ENCODE measurements around the gene KCNJ5.

KCNJ5 gene

DNA sequence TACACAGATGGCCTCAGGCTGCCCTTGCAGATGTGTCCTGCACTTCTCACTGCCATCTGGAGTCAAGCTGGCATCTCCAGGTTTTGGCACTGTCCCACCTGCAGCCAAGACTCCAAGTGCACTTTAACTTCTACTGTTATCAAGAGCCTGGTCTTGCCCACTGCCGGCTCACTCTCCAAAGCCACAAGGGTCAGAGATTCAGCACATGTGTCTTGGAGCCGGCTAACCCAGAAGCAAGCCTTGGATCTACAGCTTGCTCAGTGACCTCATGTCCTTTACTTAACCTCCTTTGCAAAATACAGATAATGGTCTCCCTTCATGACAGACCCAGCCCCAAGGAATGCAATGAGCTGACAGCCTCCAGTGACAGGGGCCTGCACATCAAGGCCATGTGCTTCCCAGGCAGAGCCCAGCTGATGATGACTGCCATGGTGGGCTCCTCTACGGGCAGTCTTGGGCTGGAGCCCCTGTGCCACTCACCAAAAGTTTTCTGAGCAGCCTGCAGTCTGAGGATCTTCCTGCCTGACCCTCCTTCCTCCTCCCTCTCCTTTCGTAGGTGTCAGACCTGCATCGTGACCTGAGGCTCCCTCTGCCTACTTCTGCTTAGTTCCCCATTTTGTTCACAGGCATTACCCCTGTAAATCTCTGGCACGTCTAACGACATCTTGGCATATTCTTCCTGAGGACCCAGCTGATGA lies 42.5 kb downstream of the KCNJ5 start:
- no peak for DNase-seq (ENCODE audit: low read depth)

DNA sequence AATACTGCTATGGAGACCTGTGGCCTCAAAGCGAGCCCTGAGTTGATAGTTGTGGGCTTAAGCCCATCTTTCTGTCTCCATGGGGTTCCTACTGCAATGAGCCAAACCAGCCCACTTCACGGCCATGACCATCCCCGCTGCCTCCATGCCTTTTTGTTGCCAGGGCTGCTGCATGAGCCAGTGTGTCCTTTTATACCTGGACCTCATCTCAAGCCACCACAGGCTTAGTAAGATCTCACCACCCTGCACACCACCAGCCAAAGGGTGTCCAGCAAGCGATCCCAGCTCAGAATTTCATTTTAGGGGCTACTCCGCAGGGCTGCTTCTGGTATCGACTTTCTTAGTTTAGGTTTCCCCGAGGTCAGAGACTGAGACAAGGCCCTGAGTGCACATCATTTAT lies 43.2 kb downstream of the KCNJ5 start:
- no peak for DNase-seq (ENCODE audit: low read depth)

DNA sequence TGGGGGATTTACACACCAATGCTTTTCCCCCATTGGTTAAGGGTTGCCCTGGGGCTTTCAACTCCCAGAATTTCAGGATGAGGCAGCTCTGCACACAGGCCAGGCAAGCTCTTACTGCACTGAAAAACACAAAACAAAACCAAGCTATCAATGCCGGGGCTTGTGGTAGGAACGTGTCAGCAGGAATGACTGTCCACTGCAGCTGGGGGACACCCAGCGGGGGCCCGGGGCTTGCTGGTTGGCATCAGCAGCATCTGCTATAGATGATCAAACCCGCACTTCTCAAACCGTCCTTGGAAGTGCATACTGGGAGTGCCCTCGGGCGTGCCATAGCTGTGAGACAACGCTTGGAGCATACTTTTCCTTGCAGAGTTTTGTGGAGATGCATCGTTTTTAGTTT lies 43.8 kb downstream of the KCNJ5 start:
- DNase-seq (ENCODE audit: low read depth) = no peak

DNA sequence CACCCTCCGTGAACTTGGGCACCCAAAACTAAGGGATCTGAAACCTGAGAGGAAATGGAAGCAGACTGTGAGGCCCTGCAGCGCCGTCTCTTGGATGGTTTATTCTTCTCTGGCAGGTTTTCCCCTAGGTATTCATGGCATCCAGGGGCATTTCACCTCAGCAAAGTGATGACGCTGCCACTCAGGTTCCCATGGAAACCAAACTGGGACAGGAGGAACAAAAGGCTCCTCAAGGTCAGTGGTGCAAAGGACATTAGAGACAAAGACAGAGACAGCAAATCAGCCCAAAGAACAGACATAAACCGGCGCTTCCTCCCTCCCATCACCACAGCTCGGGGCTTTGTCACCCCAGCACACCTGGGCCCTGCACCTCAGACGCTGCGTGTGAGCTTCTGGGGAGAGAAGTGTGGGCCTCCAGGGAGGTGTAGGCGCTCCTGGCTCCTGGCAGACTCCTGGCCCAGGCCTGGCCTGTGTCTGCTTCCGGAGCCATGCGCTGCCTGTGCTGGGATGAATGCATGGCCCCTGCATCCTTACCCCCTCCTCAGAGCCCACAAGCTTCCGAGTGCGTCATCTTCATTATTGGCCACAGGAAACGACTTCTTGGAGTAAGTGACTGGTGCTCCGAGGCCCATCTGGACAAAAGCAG lies 45.6 kb downstream of the KCNJ5 start:
- DNase-seq (ENCODE audit: low read depth) = no peak

DNA sequence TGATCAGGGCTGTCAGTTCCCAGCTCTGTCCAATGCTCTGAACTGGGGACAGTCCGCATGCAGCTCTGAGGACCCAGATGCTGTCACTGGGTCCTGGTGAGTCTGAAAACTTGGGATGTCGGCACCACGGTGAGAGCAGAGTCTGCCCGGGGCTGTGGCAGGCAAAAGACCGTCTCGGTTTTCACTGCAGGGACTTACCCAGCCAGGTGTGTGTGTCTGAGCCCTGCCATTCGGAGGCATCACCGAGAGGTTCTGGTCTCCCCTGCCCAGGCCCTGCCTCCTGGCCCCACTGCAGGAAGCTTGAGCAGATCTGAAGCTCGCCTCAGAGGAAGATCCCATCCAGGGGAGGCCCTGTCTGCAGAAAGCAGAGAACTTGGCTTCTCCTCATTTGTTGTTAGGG lies 46.3 kb downstream of the KCNJ5 start:
- no peak for DNase-seq (ENCODE audit: low read depth)

DNA sequence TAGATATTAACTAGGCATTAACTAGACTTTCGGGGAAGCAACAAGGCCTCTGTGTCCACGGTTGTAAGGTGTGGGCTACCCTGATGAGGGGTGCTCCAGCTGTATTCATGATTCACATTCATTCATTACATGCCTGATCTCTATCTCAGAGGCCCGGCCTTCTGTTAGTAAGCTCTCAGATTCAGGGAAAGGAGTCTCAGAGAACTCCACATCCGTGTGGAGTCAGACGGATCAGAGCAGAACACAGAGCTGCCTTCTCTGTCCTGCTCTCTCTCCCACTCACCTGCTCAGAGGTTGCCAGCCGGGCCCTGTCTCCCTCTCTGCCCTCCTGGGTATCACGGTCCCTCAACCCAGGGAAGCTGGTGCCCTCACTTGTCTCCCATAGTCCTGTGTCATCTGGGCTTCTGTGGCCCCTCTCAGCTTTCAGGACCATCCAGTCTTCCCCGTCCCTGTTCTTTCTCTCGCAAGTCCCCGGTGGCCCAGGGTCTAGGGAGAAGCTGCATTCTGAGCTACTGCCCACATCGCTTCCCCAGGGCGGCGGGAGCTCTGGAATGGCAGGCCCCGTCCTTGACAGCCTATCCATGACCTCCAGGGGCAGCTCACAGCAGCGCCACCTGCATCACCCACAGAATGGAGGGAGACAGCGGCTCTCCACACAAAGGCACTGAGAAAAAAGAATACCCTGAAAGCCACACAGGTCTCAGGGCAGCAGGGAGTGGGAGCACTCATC lies 47.2 kb downstream of the KCNJ5 start:
- DNase-seq (ENCODE audit: low read depth) = no peak

DNA sequence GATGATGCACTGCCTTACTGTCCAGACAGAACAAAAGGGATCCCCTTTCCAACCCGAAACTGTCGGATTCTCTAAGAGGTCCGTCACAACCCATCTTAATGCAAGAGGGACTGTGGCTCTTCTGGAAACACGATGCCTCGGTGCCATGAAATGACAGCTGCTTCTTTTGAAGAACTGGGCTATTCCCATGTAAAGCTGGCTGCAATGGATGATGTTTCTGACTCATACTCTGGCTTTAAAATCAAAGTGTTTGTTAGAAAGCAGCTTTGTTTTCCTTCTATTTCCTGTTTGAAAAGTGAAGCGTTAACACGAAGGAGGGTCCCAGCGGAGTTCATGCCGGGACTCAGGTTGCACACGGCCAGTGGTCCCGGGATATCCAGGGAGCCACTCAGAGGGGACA lies 48.4 kb downstream of the KCNJ5 start:
- no peak for DNase-seq (ENCODE audit: low read depth)

DNA sequence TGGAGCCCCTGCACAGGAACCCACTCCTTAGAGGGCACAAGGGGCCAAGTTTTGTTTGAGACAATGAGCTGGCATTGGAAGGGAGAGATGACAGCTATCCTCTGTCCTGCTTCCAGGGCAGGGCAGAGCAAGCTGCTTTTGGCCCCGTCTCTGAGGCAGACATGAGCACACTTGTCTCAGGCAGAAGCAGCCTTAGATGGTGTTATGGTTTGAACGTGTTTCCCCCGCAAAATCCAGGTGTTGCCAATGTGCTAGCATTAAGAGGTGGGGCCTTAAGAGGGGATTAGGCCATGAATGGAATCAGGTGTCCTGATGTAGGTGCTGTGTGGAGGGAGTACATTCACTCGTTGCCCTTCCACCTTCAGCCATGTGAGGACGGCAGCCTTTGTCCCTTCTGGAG lies 49.0 kb downstream of the KCNJ5 start:
- DNase-seq (ENCODE audit: low read depth) = no peak

DNA sequence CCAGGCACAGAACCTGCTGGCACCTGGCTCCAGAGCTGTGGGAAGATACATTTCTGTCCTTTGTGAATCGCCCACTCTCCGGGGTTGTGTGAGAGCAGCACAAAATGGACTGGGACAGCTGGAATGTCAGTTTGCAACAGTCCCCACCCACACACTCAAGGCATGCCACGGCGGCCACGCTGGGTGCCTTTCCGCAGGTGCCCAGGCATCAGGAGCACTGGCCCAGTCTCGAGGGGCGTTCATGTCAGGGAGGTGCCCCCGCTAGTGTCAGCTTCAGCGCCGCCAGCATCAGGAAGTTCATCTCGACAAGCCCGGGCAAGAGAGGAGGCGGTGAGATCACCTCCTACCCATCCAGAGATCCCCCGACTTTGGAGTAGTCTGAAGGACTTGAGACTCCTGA lies 49.4 kb downstream of the KCNJ5 start:
- no peak for DNase-seq (ENCODE audit: low read depth)

DNA sequence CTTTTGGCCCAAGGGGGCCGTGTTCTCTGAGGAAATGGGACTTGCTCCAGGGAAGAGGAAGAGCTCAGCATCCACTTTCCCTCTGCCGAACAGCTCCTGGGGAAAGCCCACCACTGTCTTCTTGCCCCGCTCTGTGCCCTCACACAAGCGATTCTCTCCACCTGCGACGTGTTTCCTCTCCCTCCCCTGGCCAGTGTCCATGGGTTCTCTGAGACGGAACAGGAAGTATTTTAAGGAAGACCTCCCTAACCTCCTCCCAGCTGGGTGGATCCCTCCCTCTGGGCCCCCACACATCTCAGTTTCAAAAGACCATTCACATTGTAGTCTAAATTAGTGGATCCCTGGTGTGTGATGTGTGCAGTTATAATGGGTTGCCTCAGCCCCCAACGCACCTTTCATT lies 50.0 kb downstream of the KCNJ5 start:
- no peak for DNase-seq (ENCODE audit: low read depth)

DNA sequence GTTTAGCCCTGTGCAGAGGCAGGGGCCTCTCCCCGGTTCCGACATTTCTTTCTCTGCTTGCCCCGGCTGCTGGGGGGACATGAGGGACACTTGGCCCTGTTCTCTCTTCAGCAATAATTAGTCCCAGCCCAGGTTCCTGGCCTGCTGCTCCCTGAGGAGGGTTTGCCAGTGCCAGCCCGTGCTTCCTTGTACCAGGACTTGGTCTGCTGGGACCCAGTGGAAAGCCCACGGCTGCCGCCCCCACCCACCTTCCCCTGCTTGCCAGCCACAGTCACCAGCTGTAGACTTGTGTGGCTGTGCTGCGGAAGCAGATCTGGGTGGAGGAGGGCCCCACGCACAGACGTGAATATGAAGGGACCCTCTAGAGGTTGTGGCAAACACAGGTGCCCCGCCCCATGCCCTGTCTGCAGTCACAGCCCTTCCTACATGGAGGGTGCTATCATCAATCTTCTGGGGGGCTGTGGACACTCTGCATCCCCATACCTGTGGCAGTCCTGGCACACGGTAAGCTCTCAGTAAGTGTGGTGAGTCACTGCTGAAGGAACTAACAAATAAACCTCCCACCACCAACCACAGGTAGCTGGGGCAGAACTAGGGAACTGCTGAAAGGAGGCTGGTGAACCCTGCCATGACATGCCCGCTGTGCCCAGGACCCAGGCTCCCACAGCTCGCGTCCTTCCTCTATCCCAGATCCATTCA lies 50.6 kb downstream of the KCNJ5 start:
- no peak for DNase-seq (ENCODE audit: low read depth)

DNA sequence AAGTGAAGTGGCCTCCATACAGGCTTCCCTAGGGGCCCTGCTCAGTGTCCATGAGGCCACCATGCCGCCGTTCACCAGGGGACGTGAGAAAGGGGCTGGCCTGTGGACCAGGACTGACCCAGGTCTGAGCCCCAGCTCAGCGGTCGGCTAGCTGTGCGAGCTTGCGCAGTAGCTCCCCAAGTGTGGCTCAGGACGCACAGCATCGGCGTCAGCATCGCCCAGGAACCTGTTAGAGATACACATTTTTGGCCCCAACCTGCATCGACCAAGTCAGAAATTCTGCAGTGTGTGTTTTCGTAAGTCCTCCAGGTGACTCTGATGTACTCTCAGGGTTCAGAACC lies 51.1 kb downstream of the KCNJ5 start:
- no peak for DNase-seq (ENCODE audit: low read depth)

DNA sequence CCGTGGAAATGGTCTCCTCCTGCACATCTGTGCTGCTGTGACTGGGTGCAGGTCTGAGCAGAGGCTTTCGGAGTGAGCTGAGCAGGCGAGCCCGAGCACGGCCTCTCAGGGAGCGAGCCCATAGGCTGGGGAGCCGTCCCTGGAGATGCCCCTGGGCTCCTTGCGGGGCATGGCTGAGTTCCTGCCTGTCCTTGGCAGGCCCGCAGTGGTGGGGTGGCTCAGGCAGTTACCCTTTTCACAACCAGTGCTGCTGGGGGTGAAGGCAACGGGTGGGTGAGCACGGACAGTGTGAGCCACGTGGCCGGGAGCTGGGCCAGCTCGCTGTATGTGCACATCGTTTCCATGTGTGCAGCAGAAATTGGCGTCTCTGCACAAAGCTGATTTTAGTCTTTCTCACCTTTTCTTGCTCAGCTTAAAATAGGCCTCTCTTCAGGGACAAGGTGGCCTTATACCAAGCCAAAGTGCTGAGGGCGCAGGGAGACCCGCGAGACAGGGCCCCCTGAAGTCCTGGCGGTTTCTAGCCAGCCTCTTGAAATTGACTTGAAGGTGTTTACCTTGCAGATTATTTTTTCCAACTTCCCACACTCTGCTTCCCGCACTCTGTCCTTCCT lies 51.8 kb downstream of the KCNJ5 start, which contains the start of gene TP53AIP1:
Gene TP53AIP1 (minus strand): TSS at position 55 of the 611 bp plus-strand sequence. CDS start 5,053 bp downstream, outside the sequence.
- no peak for DNase-seq (ENCODE audit: low read depth)

DNA sequence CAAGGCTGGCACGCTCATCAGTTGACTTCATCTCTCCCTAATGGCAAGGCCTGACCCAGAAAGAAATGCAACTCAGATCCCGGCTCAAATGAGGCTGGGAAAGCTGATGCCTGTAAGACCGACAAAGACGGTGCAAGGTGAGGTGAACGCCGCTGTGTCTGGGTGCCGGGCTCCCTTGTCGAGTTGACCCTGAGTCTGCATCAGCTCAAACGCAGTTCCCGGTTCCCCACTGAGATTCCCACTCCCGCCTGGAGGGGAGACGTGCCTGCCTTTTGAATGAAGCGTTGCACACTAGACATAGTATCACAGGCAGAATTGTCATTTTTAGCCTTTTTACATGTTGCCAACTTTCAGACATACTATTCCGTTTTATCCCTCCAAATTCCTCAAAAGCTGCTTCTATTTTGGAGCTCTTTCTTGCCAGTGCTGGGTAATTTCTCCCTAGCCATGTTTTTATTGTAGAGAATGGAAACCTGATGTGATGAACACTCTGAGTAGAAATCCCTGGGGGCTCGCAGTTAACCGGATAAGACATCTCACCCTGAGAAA lies 52.3 kb downstream of the KCNJ5 start:
- no peak for DNase-seq (ENCODE audit: low read depth)

DNA sequence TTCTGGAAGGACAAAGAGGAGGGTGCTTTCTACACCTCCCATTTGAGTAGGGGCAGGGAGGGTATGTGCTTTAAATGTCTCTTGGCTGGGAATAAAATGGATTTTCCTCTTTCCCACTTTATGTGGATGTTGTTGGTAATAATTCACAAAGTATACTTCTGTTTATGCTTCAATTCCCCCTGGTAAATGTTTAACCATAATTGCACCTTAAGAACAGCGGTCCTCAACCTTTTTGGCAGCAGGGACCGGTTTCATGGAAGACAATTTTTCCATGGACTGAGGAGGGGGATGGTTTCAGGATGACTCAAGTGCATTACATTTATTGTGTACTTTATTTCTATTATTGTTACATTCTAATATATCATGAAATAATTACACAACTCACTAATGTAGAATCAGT lies 55.5 kb downstream of the KCNJ5 start:
- no peak for DNase-seq (ENCODE audit: low read depth)

DNA sequence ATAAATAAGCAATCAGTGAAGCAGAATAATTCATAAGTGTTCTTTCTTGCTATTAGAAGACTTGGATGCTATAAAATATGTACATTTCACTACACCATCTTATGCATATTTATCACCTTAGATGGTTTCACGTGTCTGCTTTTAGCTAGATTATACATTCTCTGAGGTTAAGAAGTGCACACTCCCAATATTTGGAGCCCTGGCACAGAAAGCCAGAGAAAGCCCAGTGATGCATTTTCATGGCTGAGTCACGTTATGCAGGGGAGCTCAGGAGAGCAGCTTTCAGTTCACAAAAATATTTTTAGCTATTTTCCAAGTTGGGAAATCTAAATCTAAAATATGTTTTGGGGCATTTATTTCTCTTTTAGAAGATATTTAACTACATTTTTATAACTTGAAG lies 56.6 kb downstream of the KCNJ5 start:
- DNase-seq (ENCODE audit: low read depth) = no peak

DNA sequence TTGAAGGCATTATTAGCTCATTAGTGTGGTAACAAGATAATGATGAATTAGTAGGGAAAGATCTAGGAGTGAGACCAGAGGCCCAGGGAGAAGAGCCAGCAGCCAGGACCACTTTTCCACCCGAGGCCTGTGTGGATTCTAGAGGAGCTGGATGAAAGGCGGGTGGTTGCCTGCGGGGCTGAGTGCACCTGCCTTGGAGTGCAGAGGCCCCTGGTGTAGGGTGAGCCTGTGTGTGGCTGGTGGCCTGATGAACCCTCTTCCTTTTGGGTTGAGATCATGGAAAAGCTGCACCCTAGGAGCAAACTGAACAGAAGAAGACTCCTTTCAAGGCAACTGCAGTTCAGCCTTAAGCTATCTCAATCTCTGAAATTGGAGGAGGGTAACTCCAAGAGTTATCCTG lies 57.4 kb downstream of the KCNJ5 start:
- DNase-seq (ENCODE audit: low read depth) = no peak

DNA sequence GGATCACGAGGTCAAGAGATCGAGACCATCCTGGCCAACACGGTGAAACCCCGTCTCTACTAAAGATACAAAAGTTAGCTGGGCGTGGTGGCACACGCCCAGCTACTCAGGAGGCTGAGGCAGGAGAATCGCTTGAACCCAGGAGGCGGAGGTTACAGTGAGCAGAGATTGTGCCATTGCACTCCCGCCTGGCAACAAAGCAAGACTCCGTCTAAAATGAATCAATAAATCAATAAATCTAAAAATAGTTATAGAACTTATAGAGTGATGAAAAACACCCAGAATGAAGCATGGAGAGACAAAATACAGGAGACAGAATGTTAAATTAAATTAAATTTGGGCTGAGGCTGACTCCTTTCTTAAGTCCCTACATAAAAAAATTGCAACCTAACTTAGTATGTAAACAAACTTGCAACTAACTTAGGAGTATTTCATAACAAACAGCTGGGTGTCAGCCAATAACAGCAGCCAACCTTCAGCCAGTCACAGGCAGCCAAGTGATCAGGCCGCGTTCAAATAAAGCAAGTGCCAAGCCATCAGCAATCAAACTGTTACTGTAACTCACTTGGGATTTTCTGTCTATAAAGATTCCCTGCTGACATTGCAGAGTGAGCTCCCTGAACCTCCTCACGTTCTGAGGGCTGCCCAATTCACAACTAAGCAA lies 58.8 kb downstream of the KCNJ5 start:
- no peak for DNase-seq (ENCODE audit: low read depth)

DNA sequence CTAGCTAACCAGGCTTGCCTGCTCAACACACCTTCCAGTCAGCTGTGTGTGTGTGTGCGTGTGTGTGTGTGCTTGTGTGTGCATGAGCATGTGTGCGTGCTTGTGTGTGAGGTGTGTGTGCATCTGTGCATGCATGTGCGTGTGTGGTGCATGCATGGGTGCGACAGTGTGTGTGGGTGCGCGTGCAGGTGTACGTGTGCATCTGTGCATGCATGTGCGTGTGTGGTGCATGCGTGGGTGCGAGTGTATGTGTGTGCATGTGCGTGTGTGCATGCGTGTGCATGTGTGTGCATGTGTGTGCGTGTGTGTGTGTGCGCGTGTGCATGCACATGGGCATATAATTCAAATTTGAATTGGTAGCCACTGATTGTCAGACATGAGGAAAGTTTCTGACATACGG lies 62.0 kb downstream of the KCNJ5 start:
- DNase-seq (ENCODE audit: low read depth) = no peak

DNA sequence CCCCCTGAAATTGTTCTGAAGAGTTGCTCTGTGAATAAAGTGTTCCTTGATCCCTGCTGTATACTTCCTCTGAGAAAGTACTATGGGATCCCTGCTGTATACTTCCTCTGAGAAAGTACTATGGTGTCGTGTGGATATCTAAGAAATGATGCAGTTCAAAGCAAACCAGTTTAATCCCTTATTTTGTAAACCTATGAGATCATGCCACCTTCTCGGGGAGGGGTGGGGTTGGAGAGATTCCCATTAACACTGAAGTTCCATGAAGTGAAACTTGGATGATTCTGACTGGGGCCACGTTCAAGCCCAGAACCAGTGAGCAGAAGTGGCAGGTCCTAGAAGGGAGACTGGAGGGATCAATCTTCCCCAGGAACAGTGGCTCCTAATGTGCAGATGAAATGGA lies 64.5 kb downstream of the KCNJ5 start:
- DNase-seq (ENCODE audit: low read depth) = no peak

DNA sequence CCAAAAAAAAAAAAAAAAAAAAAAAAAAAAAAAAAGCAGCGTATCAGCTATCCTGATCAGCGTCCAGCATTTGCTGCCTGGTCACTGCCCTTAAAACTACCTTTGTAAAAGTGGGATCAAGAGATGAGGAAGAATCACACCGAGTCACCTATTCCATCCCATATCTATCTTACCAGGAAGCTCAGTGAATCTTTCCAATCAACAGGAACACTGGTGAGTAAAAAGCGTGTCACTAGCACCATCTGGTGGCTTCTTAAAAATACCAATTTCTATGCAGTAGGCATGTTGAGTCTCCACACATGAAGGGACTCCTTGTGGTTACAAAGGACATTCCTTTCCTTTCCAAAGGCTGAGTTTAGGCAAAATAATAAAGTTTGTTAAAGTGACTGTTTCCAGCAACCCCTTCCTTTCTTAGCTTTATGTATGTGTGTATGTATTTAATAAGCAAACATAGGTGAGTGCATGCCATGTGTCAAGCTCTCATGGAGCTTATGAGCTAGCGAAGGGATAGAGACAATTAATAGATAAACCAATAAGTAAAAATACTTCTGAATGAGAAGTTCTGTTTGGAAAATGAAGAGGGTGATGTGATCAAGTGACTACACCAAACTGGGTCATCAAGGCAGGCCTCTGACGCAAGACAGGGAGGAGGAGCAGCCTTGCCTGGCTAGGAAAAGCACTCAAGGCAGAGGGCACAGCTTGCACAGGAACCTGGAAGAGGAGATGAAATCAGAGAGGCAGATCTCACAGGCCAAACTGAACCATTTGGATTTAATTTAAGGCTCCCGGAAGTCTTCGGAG lies 65.4 kb downstream of the KCNJ5 start:
- DNase-seq (ENCODE audit: low read depth) = no peak
